ENCODE data around the gene GALNT17.

Gene GALNT17

DNA sequence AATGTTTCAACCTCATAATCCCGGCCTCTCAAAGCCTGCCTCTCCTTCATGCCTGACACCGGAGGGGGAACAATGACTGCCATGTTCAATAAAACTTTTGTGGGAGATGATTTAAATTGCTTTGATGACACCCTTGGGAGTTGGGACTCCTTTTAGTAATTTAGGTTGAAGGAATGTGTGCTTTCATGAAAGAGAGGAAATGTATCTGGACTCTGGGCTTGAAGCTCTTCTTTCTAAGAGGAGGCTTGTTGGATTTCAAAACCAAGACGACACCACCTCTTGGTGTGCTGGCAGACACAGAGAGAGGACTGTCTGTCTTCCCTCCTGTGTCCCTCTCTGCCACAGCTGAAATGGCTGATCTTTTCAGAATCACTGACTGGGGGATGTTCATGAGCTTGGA is 168.1 kb downstream of the GALNT17 start:
- no peak overlapping the region for H3K4me3 ChIP-seq (ENCODE audit: low read length in 2 of 2)
- H3K27ac ChIP-seq (ENCODE audit: low read depth in 2 of 2, low read length in 2 of 2) = no peak overlapping the region
- no peaks in the 10 kb centered on the region for H3K36me3 ChIP-seq (ENCODE audit: control insufficient read depth in 2 of 2, insufficient read depth in 2 of 2, low read length in 2 of 2)
- H3K4me1 ChIP-seq (ENCODE audit: control insufficient read depth in 2 of 2, insufficient read depth in 2 of 2, low read length in 2 of 2) = no peaks in the 10 kb centered on the region
- H3K9ac ChIP-seq (ENCODE audit: low read depth in 1 of 2, low read length in 2 of 2) = no peak overlapping the region
- H3K9me3 ChIP-seq (ENCODE audit: control insufficient read depth in 2 of 2, low read length in 2 of 2) = no peaks in the 10 kb centered on the region
- no peaks in the 10 kb centered on the region for H3K27me3 ChIP-seq (ENCODE audit: control insufficient read depth in 2 of 2, insufficient read depth in 2 of 2, low read length in 2 of 2)

DNA sequence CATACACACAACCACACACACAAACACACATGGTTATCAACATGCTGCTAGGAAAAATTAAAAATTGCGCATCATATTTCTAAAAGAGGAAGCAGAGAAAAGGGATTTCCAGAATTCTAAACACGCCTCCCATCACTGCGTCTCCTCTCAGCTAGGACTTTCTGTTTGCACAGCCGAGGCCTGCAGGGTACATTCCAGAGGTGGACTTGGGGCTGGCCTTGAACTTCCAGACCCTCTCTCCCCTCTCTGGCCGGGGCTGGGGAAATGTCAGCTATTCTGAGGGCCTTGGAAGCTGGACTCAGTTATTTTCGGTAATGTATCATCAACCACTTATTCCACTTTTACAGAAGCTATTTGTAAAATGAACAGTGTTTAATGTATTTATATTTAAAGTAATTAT is 168.7 kb downstream of the GALNT17 start:
- Histone ChIP-seq H3K4me3 (ENCODE audit: low read length in 2 of 2) (no peak overlapping the region), H3K36me3 (ENCODE audit: control insufficient read depth in 2 of 2, insufficient read depth in 2 of 2, low read length in 2 of 2) (no peaks in the 10 kb centered on the region), H3K27ac (ENCODE audit: low read depth in 2 of 2, low read length in 2 of 2) (no peak overlapping the region), H3K9me3 (ENCODE audit: control insufficient read depth in 2 of 2, low read length in 2 of 2) (no peaks in the 10 kb centered on the region), H3K4me1 (ENCODE audit: control insufficient read depth in 2 of 2, insufficient read depth in 2 of 2, low read length in 2 of 2) (no peaks in the 10 kb centered on the region), H3K27me3 (ENCODE audit: control insufficient read depth in 2 of 2, insufficient read depth in 2 of 2, low read length in 2 of 2) (no peaks in the 10 kb centered on the region), H3K9ac (ENCODE audit: low read depth in 1 of 2, low read length in 2 of 2) (no peak overlapping the region)

DNA sequence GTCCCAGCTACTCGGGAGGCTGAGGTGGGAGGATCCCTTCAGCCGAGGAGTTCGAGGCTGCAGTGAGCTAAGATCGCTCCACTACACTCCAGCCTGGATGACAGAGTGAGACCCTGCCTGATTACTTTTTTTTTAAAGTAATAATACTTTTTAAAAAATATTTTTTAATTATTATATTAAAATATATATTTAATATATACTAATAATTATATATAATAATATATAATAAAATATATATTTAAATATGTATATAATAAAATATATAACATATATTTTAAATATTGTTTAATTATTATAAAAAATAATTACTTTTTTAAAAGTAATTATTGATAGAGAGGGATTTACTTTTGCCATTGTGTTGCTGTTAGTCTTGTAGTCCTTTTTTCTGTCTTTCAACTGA is 169.2 kb downstream of the GALNT17 start:
- H3K4me1 ChIP-seq (ENCODE audit: control insufficient read depth in 2 of 2, insufficient read depth in 2 of 2, low read length in 2 of 2) = no peaks in the 10 kb centered on the region
- H3K9me3 ChIP-seq (ENCODE audit: control insufficient read depth in 2 of 2, low read length in 2 of 2) = no peaks in the 10 kb centered on the region
- no peaks in the 10 kb centered on the region for H3K36me3 ChIP-seq (ENCODE audit: control insufficient read depth in 2 of 2, insufficient read depth in 2 of 2, low read length in 2 of 2)
- H3K4me3 ChIP-seq (ENCODE audit: low read length in 2 of 2) = no peak overlapping the region
- no peak overlapping the region for H3K9ac ChIP-seq (ENCODE audit: low read depth in 1 of 2, low read length in 2 of 2)
- no peak overlapping the region for H3K27ac ChIP-seq (ENCODE audit: low read depth in 2 of 2, low read length in 2 of 2)
- no peaks in the 10 kb centered on the region for H3K27me3 ChIP-seq (ENCODE audit: control insufficient read depth in 2 of 2, insufficient read depth in 2 of 2, low read length in 2 of 2)

DNA sequence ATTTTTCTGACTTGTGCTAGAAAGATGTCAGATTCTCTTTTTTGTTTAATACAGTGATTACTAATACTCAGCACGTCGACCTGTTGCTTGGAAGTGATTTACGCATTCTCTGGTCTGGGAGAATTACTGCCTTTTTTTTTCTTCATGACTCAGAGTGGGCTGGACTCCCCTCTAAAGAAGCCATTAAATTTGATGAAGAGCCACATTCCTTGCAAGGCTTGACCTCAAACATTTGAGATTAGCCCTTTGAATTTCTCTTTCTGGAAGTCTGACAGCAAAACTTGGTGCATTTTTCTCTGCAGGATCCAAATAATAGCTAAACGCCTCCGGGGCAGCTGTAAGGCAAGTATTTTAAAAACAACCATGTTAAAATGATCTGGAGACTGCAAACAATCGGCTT is 171.6 kb downstream of the GALNT17 start:
- Histone ChIP-seq H3K27me3 (ENCODE audit: control insufficient read depth in 2 of 2, insufficient read depth in 2 of 2, low read length in 2 of 2) (no peaks in the 10 kb centered on the region), H3K4me1 (ENCODE audit: control insufficient read depth in 2 of 2, insufficient read depth in 2 of 2, low read length in 2 of 2) (no peaks in the 10 kb centered on the region), H3K9me3 (ENCODE audit: control insufficient read depth in 2 of 2, low read length in 2 of 2) (peaks cover 2 to 3% of the 10 kb centered on the region in 2 donors), H3K9ac (ENCODE audit: low read depth in 1 of 2, low read length in 2 of 2) (no peak overlapping the region), H3K27ac (ENCODE audit: low read depth in 2 of 2, low read length in 2 of 2) (no peak overlapping the region), H3K4me3 (ENCODE audit: low read length in 2 of 2) (no peak overlapping the region), H3K36me3 (ENCODE audit: control insufficient read depth in 2 of 2, insufficient read depth in 2 of 2, low read length in 2 of 2) (no peaks in the 10 kb centered on the region)

DNA sequence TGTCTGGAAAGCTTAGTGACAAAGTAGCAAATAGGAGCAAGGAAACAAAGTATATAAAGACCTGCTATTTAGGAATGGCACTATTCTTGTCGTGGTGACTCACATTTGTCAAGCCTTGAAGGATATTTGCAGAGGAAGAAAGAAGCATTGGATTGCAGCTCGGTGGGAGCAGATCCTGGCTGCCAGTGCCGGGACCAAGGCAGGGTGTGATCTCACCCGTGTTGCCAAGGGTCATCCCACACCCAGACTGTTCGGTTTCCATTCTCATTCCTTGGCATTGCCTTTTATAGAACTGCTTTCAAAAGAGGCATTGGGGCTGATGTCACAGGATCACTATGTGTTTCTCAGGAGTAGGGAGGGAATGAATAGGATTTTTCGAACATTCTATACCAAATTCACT is 176.2 kb downstream of the GALNT17 start:
- H3K9ac ChIP-seq (ENCODE audit: low read depth in 1 of 2, low read length in 2 of 2) = no peak overlapping the region
- no peaks in the 10 kb centered on the region for H3K27me3 ChIP-seq (ENCODE audit: control insufficient read depth in 2 of 2, insufficient read depth in 2 of 2, low read length in 2 of 2)
- H3K4me3 ChIP-seq (ENCODE audit: low read length in 2 of 2) = no peak overlapping the region
- H3K4me1 ChIP-seq (ENCODE audit: control insufficient read depth in 2 of 2, insufficient read depth in 2 of 2, low read length in 2 of 2) = no peaks in the 10 kb centered on the region
- peaks cover 3 to 4% of the 10 kb centered on the region in 2 donors for H3K9me3 ChIP-seq (ENCODE audit: control insufficient read depth in 2 of 2, low read length in 2 of 2)
- no peaks in the 10 kb centered on the region for H3K36me3 ChIP-seq (ENCODE audit: control insufficient read depth in 2 of 2, insufficient read depth in 2 of 2, low read length in 2 of 2)
- no peak overlapping the region for H3K27ac ChIP-seq (ENCODE audit: low read depth in 2 of 2, low read length in 2 of 2)

DNA sequence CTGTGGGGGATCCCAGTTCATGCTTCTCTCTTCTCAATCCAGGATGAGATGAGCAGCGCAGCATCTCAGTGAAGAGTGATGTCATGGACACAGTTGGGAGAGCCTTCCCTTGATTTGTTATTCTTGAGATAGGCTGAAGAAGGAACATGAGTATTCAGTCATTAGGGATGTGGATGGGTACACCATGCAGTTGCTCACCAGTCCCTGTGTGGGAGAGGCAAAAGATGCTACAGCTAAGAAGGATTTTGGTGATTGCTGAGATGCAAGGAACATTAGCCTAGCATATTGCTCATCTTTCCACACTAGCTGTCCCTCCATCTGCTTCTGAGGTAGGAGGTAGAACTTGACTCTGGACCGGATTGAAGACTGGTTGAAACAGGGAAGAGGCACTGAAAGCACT is 179.6 kb downstream of the GALNT17 start:
- no peak overlapping the region for H3K9ac ChIP-seq (ENCODE audit: low read depth in 1 of 2, low read length in 2 of 2)
- no peaks in the 10 kb centered on the region for H3K4me1 ChIP-seq (ENCODE audit: control insufficient read depth in 2 of 2, insufficient read depth in 2 of 2, low read length in 2 of 2)
- H3K4me3 ChIP-seq (ENCODE audit: low read length in 2 of 2) = no peak overlapping the region
- H3K27ac ChIP-seq (ENCODE audit: low read depth in 2 of 2, low read length in 2 of 2) = no peak overlapping the region
- peaks cover 3 to 4% of the 10 kb centered on the region in 2 donors for H3K9me3 ChIP-seq (ENCODE audit: control insufficient read depth in 2 of 2, low read length in 2 of 2)
- H3K27me3 ChIP-seq (ENCODE audit: control insufficient read depth in 2 of 2, insufficient read depth in 2 of 2, low read length in 2 of 2) = no peaks in the 10 kb centered on the region
- H3K36me3 ChIP-seq (ENCODE audit: control insufficient read depth in 2 of 2, insufficient read depth in 2 of 2, low read length in 2 of 2) = no peaks in the 10 kb centered on the region

DNA sequence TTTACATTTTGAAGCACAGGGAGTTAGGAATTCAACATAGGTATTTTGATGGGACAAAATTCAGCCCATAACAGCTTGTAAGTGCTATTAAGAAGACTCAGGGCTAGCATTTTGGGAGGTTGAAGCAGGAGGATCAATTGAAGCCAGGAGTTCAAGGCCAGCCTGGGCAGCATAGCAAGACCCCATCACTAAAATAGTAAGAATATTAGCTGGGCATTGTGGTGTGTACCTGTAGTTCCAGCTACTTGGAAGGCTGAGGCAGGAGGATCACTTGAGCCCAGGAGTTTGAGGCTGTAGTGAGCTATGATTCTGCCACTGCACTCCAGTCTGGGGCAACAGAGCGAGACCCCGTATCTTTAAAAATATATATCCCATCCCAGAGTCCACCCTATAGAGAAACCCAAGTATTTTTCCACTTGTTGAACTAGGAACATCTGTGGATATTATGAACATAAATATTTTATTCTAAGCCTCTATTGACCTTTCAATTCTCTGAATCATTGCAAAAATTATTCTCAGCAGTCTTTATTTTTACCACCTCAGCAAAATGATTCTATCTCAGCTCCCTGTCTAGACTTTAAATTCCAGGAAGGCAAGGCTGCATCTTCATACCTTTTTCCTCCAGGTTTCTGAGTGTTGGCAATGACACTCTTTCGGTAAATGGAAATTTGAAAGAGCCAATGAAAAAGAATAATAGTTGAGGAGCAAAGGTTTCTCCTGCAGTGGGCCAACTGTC is 181.0 kb downstream of the GALNT17 start:
- Histone ChIP-seq H3K4me1 (ENCODE audit: control insufficient read depth in 2 of 2, insufficient read depth in 2 of 2, low read length in 2 of 2) (no peaks in the 10 kb centered on the region), H3K27me3 (ENCODE audit: control insufficient read depth in 2 of 2, insufficient read depth in 2 of 2, low read length in 2 of 2) (no peaks in the 10 kb centered on the region), H3K27ac (ENCODE audit: low read depth in 2 of 2, low read length in 2 of 2) (no peak overlapping the region), H3K9me3 (ENCODE audit: control insufficient read depth in 2 of 2, low read length in 2 of 2) (peaks cover 2 to 3% of the 10 kb centered on the region in 2 donors), H3K36me3 (ENCODE audit: control insufficient read depth in 2 of 2, insufficient read depth in 2 of 2, low read length in 2 of 2) (no peaks in the 10 kb centered on the region), H3K4me3 (ENCODE audit: low read length in 2 of 2) (no peak overlapping the region), H3K9ac (ENCODE audit: low read depth in 1 of 2, low read length in 2 of 2) (no peak overlapping the region)

DNA sequence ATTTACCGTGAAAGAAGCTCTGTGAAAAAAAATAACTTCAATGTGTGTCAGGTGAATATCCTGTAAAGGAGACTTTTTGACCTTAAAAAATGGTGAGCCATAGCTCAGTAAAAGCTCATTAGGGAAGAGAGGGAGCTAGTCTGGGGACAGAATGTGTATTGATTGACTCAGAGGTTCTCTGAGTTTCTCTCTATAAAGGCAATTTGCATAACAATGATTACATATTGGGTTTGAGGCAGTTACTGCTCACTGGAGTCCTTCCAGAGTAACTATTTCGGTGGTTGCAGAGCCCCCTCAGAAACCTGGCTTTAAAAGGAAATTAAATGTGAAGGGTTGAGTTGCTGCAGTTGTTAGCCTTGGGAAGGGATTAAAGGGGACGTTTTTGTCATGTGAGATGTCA is 181.6 kb downstream of the GALNT17 start:
- H3K4me3 ChIP-seq (ENCODE audit: low read length in 2 of 2) = no peak overlapping the region
- no peaks in the 10 kb centered on the region for H3K4me1 ChIP-seq (ENCODE audit: control insufficient read depth in 2 of 2, insufficient read depth in 2 of 2, low read length in 2 of 2)
- H3K9me3 ChIP-seq (ENCODE audit: control insufficient read depth in 2 of 2, low read length in 2 of 2) = peaks cover 0 to 2% of the 10 kb centered on the region in 2 donors
- H3K27ac ChIP-seq (ENCODE audit: low read depth in 2 of 2, low read length in 2 of 2) = no peak overlapping the region
- no peaks in the 10 kb centered on the region for H3K36me3 ChIP-seq (ENCODE audit: control insufficient read depth in 2 of 2, insufficient read depth in 2 of 2, low read length in 2 of 2)
- no peak overlapping the region for H3K9ac ChIP-seq (ENCODE audit: low read depth in 1 of 2, low read length in 2 of 2)
- no peaks in the 10 kb centered on the region for H3K27me3 ChIP-seq (ENCODE audit: control insufficient read depth in 2 of 2, insufficient read depth in 2 of 2, low read length in 2 of 2)

DNA sequence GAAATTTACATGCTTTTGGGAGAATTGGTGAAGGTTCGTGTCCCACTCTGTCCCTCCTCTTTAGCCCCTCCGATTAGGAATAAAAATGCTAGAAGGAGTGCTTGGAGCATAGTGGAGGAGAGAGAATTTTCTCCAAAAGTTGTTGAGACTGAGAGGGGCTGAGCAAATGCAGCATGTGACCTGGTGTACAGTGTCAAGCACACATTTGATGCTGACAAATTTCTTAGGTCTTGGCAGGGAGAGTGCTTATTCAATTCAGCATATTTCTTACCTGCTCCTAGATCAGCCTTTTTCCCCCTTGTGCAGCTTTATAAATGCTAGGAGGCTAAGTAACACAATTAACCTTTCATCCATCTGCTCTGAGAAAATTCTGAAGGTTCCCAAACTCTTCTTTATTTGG is 189.0 kb downstream of the GALNT17 start:
- no peak overlapping the region for H3K9ac ChIP-seq (ENCODE audit: low read depth in 1 of 2, low read length in 2 of 2)
- no peaks in the 10 kb centered on the region for H3K4me1 ChIP-seq (ENCODE audit: control insufficient read depth in 2 of 2, insufficient read depth in 2 of 2, low read length in 2 of 2)
- no peak overlapping the region for H3K27ac ChIP-seq (ENCODE audit: low read depth in 2 of 2, low read length in 2 of 2)
- H3K27me3 ChIP-seq (ENCODE audit: control insufficient read depth in 2 of 2, insufficient read depth in 2 of 2, low read length in 2 of 2) = no peaks in the 10 kb centered on the region
- no peaks in the 10 kb centered on the region for H3K36me3 ChIP-seq (ENCODE audit: control insufficient read depth in 2 of 2, insufficient read depth in 2 of 2, low read length in 2 of 2)
- H3K9me3 ChIP-seq (ENCODE audit: control insufficient read depth in 2 of 2, low read length in 2 of 2) = peaks cover 5 to 6% of the 10 kb centered on the region in 2 donors
- H3K4me3 ChIP-seq (ENCODE audit: low read length in 2 of 2) = no peak overlapping the region

DNA sequence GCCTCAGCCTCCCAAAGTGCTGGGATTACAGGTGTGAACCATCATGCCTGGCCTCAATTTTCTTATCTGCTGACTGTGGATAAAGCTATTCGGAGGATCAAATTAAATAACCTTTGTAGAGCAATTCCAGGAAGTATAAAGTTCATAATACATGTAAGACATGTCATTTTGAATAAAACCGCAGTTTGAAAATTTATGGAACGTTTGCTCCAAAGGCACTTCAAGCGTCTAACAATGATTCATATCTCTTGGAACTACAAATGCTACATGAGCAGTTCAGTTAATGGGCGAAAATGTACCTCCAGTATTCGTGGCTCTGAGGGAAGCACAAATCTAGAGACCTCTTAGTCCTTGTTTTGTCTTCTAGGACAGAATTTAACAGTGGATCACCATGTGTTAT is 190.3 kb downstream of the GALNT17 start:
- H3K27ac ChIP-seq (ENCODE audit: low read depth in 2 of 2, low read length in 2 of 2) = no peak overlapping the region

More for the DNA sequence above, 190.3 kb downstream of the GALNT17 start:
- no peaks in the 10 kb centered on the region for H3K4me1 ChIP-seq (ENCODE audit: control insufficient read depth in 2 of 2, insufficient read depth in 2 of 2, low read length in 2 of 2)
- H3K27me3 ChIP-seq (ENCODE audit: control insufficient read depth in 2 of 2, insufficient read depth in 2 of 2, low read length in 2 of 2) = no peaks in the 10 kb centered on the region
- no peak overlapping the region for H3K4me3 ChIP-seq (ENCODE audit: low read length in 2 of 2)
- no peaks in the 10 kb centered on the region for H3K36me3 ChIP-seq (ENCODE audit: control insufficient read depth in 2 of 2, insufficient read depth in 2 of 2, low read length in 2 of 2)
- H3K9ac ChIP-seq (ENCODE audit: low read depth in 1 of 2, low read length in 2 of 2) = no peak overlapping the region
- H3K9me3 ChIP-seq (ENCODE audit: control insufficient read depth in 2 of 2, low read length in 2 of 2) = peaks cover 5 to 6% of the 10 kb centered on the region in 2 donors
